ENCODE results near the gene DSC1. TPM values are rescaled to one million over a fixed set of nuclear protein-coding genes. Genes with fewer than 3 reads are reported as not detected.
A peak's percentile ranks its signal among the peaks of the same experiment; 100 is the strongest.
"Not testable (repeated sequence)": the region's sequence is repeated elsewhere in the genome, so short reads cannot be mapped to it uniquely, and the experiment has no call there.

Gene DSC1
- total RNA-seq, 1 experiment from 2014 or later: not detected

GRCh38 chr18:31192086-31192776 is 29.6 kb upstream of the DSC1 start:
- no peaks in the 10 kb centered on the region for H3K36me3 ChIP-seq (replicated peaks; ENCODE audit: control insufficient read depth, insufficient read depth, low read length)
- H3K4me3 ChIP-seq (ENCODE audit: insufficient read depth, low read depth, low read length): no peak overlapping the region
- no peaks in the 10 kb centered on the region for H3K27me3 ChIP-seq (ENCODE audit: control insufficient read depth, insufficient read depth, low read length)
- no peak for DNase-seq

GRCh38 chr18:31190919-31191318 is 28.3 kb upstream of the DSC1 start:
- Histone ChIP-seq H3K36me3 (replicated peaks; ENCODE audit: control insufficient read depth, insufficient read depth, low read length) (no peaks in the 10 kb centered on the region), H3K27me3 (ENCODE audit: control insufficient read depth, insufficient read depth, low read length) (no peaks in the 10 kb centered on the region), H3K4me3 (ENCODE audit: insufficient read depth, low read depth, low read length) (no peak overlapping the region)
- no peak for DNase-seq

- H3K27me3 ChIP-seq (ENCODE audit: control insufficient read depth, insufficient read depth, low read length): no peaks in the 10 kb centered on the region
- H3K4me3 ChIP-seq (ENCODE audit: insufficient read depth, low read depth, low read length): no peak overlapping the region
- H3K36me3 ChIP-seq (replicated peaks; ENCODE audit: control insufficient read depth, insufficient read depth, low read length): no peaks in the 10 kb centered on the region
Observed at GRCh38 chr18:31189757-31190156, 27.1 kb upstream of the DSC1 start.

GRCh38 chr18:31185186-31185950 is 22.7 kb upstream of the DSC1 start:
- Histone ChIP-seq H3K36me3 (replicated peaks; ENCODE audit: control insufficient read depth, insufficient read depth, low read length) (no peaks in the 10 kb centered on the region), H3K27me3 (ENCODE audit: control insufficient read depth, insufficient read depth, low read length) (no peaks in the 10 kb centered on the region), H3K4me3 (ENCODE audit: insufficient read depth, low read depth, low read length) (no peak overlapping the region)
- no peak for DNase-seq

More at GRCh38 chr18:31189757-31190156, 27.1 kb upstream of the DSC1 start:
- no peak for DNase-seq

GRCh38 chr18:31183302-31183701 is 20.6 kb upstream of the DSC1 start:
- DNase-seq: no peak
- H3K36me3 ChIP-seq (replicated peaks; ENCODE audit: control insufficient read depth, insufficient read depth, low read length): no peaks in the 10 kb centered on the region

GRCh38 chr18:31177369-31177768 is 14.7 kb upstream of the DSC1 start:
- not testable (repeated sequence) for H3K27me3 ChIP-seq (ENCODE audit: control insufficient read depth, insufficient read depth, low read length); H3K4me3 ChIP-seq (ENCODE audit: insufficient read depth, low read depth, low read length); H3K36me3 ChIP-seq (replicated peaks; ENCODE audit: control insufficient read depth, insufficient read depth, low read length); DNase-seq

More at GRCh38 chr18:31183302-31183701, 20.6 kb upstream of the DSC1 start:
- H3K4me3 ChIP-seq (ENCODE audit: insufficient read depth, low read depth, low read length): no peak overlapping the region
- H3K27me3 ChIP-seq (ENCODE audit: control insufficient read depth, insufficient read depth, low read length): no peaks in the 10 kb centered on the region

GRCh38 chr18:31176531-31176930 is 13.9 kb upstream of the DSC1 start:
- Histone ChIP-seq H3K27me3 (ENCODE audit: control insufficient read depth, insufficient read depth, low read length) (no peaks in the 10 kb centered on the region), H3K4me3 (ENCODE audit: insufficient read depth, low read depth, low read length) (no peak overlapping the region), H3K36me3 (replicated peaks; ENCODE audit: control insufficient read depth, insufficient read depth, low read length) (no peaks in the 10 kb centered on the region)
- no peak for DNase-seq

- no peak overlapping the region for H3K4me3 ChIP-seq (ENCODE audit: insufficient read depth, low read depth, low read length)
- H3K36me3 ChIP-seq (replicated peaks; ENCODE audit: control insufficient read depth, insufficient read depth, low read length): no peaks in the 10 kb centered on the region
- no peak for DNase-seq
- no peaks in the 10 kb centered on the region for H3K27me3 ChIP-seq (ENCODE audit: control insufficient read depth, insufficient read depth, low read length)
Observed at GRCh38 chr18:31171144-31171839, 8.6 kb upstream of the DSC1 start.

GRCh38 chr18:31170335-31170734 is 7.7 kb upstream of the DSC1 start:
- Histone ChIP-seq H3K27me3 (ENCODE audit: control insufficient read depth, insufficient read depth, low read length) (no peaks in the 10 kb centered on the region), H3K4me3 (ENCODE audit: insufficient read depth, low read depth, low read length) (no peak overlapping the region), H3K36me3 (replicated peaks; ENCODE audit: control insufficient read depth, insufficient read depth, low read length) (no peaks in the 10 kb centered on the region)
- DNase-seq: no peak

- no peaks in the 10 kb centered on the region for H3K36me3 ChIP-seq (replicated peaks; ENCODE audit: control insufficient read depth, insufficient read depth, low read length)
- DNase-seq: peak; percentile 12
- H3K4me3 ChIP-seq (ENCODE audit: insufficient read depth, low read depth, low read length): no peak overlapping the region
- H3K27me3 ChIP-seq (ENCODE audit: control insufficient read depth, insufficient read depth, low read length): no peaks in the 10 kb centered on the region
Observed at GRCh38 chr18:31162419-31162793, 250 bp downstream of the DSC1 start.

GRCh38 chr18:31161757-31162418 is 768 bp downstream of the DSC1 start:
- Histone ChIP-seq H3K27me3 (ENCODE audit: control insufficient read depth, insufficient read depth, low read length) (no peaks in the 10 kb centered on the region), H3K36me3 (replicated peaks; ENCODE audit: control insufficient read depth, insufficient read depth, low read length) (no peaks in the 10 kb centered on the region), H3K4me3 (ENCODE audit: insufficient read depth, low read depth, low read length) (no peak overlapping the region)
- DNase-seq: no peak

- Histone ChIP-seq H3K4me3 (ENCODE audit: insufficient read depth, low read depth, low read length) (no peak overlapping the region), H3K27me3 (ENCODE audit: control insufficient read depth, insufficient read depth, low read length) (no peaks in the 10 kb centered on the region), H3K36me3 (replicated peaks; ENCODE audit: control insufficient read depth, insufficient read depth, low read length) (no peaks in the 10 kb centered on the region)
- DNase-seq: peak; percentile 18
Observed at GRCh38 chr18:31156821-31157763, 5.6 kb downstream of the DSC1 start.

- Histone ChIP-seq H3K4me3 (ENCODE audit: insufficient read depth, low read depth, low read length) (no peak overlapping the region), H3K36me3 (replicated peaks; ENCODE audit: control insufficient read depth, insufficient read depth, low read length) (no peaks in the 10 kb centered on the region), H3K27me3 (ENCODE audit: control insufficient read depth, insufficient read depth, low read length) (no peaks in the 10 kb centered on the region)
- DNase-seq: no peak
Observed at GRCh38 chr18:31155498-31155897, 7.2 kb downstream of the DSC1 start.

GRCh38 chr18:31154181-31154580 is 8.5 kb downstream of the DSC1 start:
- no peak for DNase-seq

More at GRCh38 chr18:31154181-31154580, 8.5 kb downstream of the DSC1 start:
- Histone ChIP-seq H3K4me3 (ENCODE audit: insufficient read depth, low read depth, low read length) (no peak overlapping the region), H3K36me3 (replicated peaks; ENCODE audit: control insufficient read depth, insufficient read depth, low read length) (no peaks in the 10 kb centered on the region), H3K27me3 (ENCODE audit: control insufficient read depth, insufficient read depth, low read length) (no peaks in the 10 kb centered on the region)
